HFF-Myc (cell line): ENCODE measurements around the gene GPR87.

Experiments used
- DNase-seq: peaks from one replicate; pipeline ENCODE4 v3.0.0-alpha.2; 2011; ENCODE audit warnings: low read depth; ENCODE audit errors: extremely low read depth
- H3K4me3 ChIP-seq: replicated peaks from 2 replicates; pipeline ENCODE4 v1.5.1; 2011; ENCODE audit warnings: low read depth, mild to moderate bottlenecking, control low read depth, low read length
- CTCF ChIP-seq: IDR thresholded peaks from 2 replicates; pipeline ENCODE4 v1.5.1; 2012; ENCODE audit warnings: mild to moderate bottlenecking, low read depth, low read length, control low read depth; ENCODE audit errors: missing control alignments

The GPR87 gene

GRCh38 chr3:151328298-151328995, 11.8 kb upstream of the GPR87 start:
- no peak for DNase-seq
- no peak overlapping the region for H3K4me3 ChIP-seq
- TF ChIP-seq CTCF: no peak

GRCh38 chr3:151327571-151328198, 11.1 kb upstream of the GPR87 start:
- no peak for TF ChIP-seq CTCF
- DNase-seq: no peak
- no peak overlapping the region for H3K4me3 ChIP-seq

- DNase-seq: no peak
Observed at GRCh38 chr3:151322511-151322910, 5.9 kb upstream of the GPR87 start.

GRCh38 chr3:151321526-151321925, 4.9 kb upstream of the GPR87 start:
- DNase-seq: no peak
- H3K4me3 ChIP-seq: no peak overlapping the region
- no peak for TF ChIP-seq CTCF

More at GRCh38 chr3:151322511-151322910, 5.9 kb upstream of the GPR87 start:
- H3K4me3 ChIP-seq: no peak overlapping the region
- no peak for TF ChIP-seq CTCF

- TF ChIP-seq CTCF: no peak
- DNase-seq: no peak
- no peak overlapping the region for H3K4me3 ChIP-seq
Observed at GRCh38 chr3:151320131-151320530, 3.5 kb upstream of the GPR87 start.

- H3K4me3 ChIP-seq: no peak overlapping the region
- TF ChIP-seq CTCF: no peak
- no peak for DNase-seq
Observed at GRCh38 chr3:151319628-151320027, 3.0 kb upstream of the GPR87 start.
